HG03469 (cell line): ENCODE measurements around the gene PODXL2.

Experiments used
- ATAC-seq: cut with Tn5 transposase; IDR thresholded peaks from one replicate; pipeline ENCODE4 v1.9.1; 2021; ENCODE audit warnings: mild to moderate bottlenecking, moderate library complexity, moderate number of reproducible peaks; ENCODE audit not compliant: unreplicated experiment

Gene PODXL2

GRCh38 chr3:127625821-127626220, 3.2 kb upstream of the PODXL2 start:
- ATAC-seq = no peak

DNA sequence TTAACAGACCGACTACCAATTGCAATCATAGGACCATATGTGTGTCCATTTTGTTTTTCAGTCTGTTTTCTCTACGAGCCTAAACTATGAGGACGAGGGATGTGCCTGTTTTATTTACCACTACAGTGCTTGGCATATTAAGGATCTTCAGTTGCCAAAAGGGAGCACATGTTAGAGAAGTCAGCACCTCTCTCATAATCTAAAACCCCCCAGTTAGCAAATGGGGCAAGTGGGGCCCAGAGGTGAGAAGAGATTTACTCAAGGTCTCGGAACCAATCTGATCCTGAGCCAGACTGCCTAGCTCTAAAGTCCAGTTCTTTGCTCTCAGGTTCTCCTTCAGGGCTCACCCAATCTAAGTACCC, 578 bp upstream of the PODXL2 start:
- ATAC-seq = no peak

DNA sequence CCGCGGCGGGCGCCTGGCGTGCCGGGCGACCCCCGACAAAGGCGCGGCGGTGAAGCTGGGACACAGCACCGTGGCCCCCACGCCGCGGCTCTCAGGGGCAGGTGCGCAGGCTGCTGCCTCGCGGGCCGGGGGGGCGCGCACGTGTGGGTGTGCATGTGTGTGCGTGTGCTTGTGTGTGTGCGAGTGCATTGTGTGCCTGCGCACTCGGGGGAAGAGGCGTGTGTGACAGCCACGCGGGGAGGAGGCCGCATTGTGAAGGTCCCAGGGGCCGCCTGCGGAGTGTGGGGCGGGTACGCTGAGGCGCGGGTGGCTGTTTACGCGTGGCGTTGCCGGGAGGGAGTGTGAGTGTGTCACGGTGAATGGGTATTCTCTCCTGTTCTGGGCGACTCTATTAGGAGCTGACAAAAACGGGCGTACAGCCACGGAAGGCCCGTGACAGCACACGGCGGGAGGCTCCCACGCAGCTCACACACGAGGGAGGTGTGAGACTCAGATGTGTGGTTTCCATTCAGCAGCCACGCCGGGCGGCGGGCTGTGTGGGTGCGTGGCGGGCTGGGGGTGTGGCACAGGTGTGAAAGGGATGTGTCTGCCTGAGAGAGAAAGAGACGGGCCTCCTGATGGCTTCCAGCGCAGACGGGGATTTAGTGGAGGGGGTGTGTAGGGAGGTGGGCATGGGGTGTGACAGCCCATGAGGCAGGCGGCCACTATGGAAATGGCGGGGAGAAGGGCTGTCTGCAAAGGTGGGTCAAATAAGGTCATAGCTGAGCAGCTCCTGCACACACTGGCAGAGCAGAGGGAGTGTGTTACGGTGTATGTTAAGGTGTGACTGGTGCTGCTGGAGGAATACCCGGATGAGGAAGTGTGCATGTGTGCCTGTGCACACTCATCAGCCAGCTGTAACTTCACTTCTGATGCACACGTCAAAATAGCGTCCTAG, 750 bp downstream of the PODXL2 start:
- ATAC-seq = no peak

- ATAC-seq = no peak
Observed at GRCh38 chr3:127630811-127631714, 2.1 kb downstream of the PODXL2 start.

DNA sequence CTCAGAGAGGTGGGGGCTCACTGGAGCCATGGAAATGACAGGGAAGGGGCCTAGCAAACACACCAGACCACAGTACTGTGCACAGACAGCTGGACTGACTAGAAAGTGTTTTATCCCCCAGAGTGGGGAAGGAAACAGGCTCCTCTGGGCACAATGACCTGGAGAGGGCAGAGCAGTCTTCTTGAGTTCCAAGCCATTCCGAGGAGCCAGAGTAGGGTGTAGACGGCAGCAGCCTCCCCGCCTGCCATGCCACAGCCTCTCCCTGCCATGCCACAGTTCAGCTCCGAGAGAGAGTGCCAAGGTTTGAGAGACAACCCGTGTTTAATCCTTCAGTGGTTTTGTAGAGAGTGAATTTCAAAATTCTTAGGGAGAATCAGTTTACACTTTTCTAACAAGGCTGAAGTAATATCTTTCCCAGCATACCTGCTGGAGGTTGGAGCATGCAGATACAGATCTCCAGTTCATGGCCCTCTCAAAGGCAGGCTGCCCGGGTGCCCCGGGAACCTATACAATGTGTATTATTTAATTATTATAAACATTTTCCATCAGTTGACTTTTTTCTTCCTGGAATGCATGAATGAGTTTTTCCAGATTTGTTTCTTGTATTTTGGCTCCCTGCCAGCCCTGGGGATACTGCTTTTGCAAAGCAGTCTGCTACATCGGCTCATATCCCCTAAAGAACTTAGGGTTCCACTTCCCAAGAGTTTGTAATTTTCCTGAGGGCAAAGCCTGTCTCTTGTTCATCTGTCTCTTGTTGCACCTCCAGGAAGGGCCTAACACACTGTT, 3.2 kb downstream of the PODXL2 start:
- no peak for ATAC-seq

- ATAC-seq = no peak
Observed at GRCh38 chr3:127634653-127635052, 5.7 kb downstream of the PODXL2 start.

DNA sequence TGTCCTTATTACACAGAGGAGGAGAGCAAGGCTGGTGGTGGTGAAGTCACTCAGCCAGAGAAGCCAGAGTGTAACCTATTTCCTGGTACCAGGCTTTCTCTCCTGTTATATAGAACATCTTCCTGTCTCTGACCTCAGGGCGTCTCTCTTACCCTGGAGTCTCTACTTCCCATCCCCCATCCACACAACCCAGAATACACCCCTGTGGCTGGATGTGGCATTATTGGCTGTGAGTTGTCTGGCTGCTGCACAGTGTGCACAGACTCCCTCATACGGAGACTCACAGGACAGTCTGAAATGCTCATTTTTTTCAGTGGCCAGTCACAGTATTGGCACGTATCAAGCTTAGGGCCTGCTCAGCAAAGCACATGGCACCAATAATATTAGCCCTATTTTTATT, 8.6 kb downstream of the PODXL2 start:
- no peak for ATAC-seq

DNA sequence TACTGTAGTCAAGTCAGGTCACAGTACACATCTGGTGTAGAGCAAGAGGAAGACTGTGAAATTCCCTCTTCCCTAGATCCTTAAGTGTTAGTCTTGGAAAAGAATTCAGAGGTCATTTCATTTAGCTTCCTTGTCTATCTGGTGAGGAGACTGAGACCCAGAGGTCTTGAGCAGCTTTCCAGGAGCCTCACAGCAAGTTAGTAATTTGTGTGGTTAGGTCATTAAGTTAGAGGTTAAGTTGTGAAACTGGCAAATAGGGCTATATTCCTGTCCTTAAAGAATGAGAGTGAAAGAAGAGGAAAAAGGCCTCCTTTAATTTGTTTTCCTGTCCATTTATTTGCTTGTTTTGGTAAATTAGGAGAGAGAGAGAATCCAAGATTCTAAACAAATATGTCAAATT, 9.0 kb downstream of the PODXL2 start:
- ATAC-seq = no peak

DNA sequence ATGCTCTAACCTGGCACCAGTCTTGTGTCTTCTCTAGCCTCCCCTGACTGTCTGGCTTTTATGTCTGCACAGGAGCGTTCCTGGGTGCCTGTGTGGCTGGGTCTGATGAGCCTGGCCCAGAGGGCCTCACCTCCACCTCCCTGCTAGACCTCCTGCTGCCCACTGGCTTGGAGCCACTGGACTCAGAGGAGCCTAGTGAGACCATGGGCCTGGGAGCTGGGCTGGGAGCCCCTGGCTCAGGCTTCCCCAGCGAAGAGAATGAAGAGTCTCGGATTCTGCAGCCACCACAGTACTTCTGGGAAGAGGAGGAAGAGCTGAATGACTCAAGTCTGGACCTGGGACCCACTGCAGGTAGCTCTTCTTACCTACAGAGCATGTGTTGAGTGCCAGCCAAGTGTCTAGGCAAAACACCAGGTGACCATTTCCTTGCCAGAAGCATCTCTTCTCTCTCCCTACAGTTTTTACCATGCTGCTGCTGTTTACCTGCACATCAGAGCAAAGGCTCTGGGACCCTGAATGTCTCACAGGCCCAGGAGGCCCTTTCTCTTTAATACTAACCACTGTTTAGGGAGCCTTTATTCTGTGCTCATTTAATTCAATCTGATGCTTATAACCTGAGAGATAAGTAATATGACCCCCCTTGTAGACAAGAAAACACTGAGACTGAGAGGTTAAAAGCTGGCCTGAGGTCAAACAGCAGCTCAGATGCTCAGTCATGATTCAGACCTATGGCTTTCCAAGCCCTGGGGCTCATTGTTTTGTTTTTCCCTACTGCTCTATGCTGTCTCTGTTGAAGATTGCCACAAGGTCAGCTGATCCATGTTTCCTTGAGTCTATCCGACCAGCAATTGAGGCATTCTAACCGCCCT, 10.4 kb downstream of the PODXL2 start:
- ATAC-seq = no peak

GRCh38 chr3:127640042-127640355, 11.0 kb downstream of the PODXL2 start:
- ATAC-seq = no peak

DNA sequence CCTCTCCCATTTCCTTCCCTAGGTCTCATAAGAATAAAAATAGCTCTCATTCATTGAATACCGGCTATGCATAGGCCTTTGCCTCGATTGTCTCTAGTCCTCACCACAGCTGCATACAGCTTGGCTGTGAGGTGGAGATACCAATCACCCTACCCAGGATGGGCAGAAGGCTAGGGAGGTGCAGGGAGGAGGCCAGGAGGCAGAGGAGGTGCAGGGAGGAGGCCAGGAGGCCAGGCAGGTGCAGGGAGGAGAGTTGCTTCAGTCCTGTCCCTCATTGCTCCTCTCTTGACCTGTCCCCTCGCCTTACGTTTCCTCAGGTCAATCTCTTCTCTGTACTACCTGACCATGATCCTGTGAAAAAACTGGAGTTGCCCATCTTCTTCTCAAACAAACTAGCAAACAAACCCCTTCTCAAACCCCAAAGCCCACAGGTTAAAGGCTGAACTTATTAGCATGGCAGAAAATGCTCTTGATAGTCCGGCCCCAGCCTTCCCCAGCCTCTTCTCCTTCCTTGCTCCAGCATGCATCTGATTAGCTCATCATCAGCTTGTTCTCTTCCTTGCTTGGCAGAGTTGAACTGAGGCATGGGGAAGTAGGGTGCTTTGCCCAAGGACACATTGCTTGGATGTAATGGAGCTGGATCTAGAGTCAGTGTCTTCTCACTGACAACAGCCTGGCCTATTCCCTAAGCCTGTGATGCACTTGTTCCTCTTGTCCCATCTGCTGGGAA, 15.8 kb downstream of the PODXL2 start:
- no peak for ATAC-seq

DNA sequence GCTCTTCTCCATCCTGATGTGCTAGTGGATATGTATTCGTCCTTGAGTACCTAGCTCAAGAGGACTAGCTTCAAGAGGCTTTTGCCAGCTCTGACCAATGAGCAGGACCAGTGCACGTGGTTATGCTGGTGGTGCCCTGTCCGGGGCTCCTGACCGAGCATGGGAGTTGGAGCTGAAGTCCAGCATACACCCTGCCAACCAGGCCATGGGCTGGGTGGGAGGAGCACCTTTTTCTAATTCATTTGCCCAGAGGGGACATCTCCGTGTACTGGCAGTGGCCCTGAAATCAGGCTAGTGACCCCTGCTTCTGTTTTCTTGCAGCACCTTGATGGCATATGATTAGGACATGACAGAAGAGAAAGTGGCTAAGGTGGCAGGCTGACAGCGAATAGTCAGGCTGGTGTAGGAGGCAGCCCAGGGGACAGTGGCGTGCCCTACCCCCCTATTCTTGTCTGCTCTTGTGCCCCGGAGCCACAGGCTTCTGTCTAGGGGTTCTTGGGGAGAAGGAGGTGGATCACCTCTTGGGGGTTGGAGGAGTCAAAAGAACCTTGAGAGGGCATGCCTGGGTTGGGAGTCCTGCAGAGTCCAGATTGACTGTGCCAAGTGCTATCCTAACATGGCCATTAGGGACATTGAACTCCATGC, 16.5 kb downstream of the PODXL2 start:
- no peak for ATAC-seq

DNA sequence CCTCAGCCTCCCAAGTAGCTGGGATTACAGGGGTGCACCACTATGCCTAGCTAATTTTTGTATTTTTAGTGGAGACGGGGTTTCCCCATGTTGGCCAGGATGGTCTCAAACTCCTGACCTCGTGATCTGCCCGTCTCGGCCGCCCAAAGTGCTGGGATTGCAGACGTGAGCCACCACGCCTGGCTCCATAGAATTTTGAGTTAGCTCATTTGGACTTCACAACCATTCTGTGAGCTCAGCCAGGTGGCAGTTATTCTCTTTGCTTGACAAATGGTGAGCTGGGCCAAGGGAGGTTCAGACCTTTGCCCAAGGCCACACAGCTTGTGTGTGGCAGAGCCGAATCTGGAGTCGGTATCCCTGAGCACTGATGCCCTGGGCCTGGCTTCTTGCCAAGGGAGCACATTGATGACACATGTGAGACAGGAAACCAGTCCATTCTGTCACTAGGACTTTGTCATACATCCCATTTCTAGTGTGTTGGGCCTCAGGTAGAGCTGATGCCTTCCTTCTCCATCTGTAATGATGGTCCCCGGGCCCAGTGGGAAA, 17.6 kb downstream of the PODXL2 start:
- no peak for ATAC-seq

DNA sequence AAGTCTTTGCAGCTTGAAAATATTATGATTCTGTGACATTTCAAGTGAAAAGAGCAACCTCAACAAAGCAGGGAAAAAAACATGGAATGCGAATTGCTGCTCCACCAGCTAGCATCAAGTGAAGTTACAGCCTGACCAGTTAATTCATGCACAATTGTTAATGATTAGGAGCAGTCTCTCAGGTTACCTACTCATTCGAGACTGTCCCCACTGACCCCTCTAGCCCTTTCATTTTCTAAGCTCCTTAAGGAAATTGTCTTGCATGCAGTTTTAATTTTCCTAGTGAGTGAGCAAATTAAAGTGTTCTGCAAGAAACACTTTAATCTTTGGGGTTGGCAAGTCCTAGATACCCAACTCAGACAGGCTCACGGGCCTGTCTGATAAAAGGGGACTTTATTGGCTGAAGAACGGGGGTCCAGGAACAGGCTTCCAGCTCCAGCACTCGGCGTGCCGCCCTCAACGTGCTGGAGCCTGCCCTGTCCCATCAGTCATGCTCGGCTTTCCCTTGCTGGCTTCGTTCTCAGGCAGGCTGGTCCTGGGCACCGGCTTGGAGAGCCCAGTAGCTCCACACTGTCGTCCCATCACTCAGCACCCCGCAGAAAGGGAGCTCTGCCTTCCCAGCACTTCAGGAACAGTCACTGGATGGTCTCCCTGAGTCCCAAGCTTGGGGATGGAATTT, 18.3 kb downstream of the PODXL2 start:
- no peak for ATAC-seq

DNA sequence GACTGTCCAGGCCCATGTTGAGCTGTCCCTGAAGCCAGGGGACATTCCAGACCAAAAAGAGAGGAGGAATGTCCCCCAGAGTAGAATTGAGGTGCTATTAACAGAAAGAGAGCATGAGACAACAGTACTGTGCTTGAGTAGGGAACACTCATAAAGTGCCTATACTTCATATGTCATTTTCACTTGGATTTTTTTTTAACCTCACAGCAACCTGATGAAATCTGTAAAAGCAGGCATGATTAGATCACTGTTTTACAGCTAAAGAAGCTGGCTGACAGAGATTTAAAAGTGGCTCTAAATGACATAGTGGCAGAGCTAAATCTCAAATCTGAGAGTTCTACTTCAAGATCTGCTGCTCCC, 18.8 kb downstream of the PODXL2 start:
- ATAC-seq = no peak

GRCh38 chr3:127650236-127650635, 21.3 kb downstream of the PODXL2 start:
- no peak for ATAC-seq

GRCh38 chr3:127651516-127652172, 22.7 kb downstream of the PODXL2 start:
- ATAC-seq = no peak
